ENCODE results near the gene PNPLA2.

The PNPLA2 gene

DNA sequence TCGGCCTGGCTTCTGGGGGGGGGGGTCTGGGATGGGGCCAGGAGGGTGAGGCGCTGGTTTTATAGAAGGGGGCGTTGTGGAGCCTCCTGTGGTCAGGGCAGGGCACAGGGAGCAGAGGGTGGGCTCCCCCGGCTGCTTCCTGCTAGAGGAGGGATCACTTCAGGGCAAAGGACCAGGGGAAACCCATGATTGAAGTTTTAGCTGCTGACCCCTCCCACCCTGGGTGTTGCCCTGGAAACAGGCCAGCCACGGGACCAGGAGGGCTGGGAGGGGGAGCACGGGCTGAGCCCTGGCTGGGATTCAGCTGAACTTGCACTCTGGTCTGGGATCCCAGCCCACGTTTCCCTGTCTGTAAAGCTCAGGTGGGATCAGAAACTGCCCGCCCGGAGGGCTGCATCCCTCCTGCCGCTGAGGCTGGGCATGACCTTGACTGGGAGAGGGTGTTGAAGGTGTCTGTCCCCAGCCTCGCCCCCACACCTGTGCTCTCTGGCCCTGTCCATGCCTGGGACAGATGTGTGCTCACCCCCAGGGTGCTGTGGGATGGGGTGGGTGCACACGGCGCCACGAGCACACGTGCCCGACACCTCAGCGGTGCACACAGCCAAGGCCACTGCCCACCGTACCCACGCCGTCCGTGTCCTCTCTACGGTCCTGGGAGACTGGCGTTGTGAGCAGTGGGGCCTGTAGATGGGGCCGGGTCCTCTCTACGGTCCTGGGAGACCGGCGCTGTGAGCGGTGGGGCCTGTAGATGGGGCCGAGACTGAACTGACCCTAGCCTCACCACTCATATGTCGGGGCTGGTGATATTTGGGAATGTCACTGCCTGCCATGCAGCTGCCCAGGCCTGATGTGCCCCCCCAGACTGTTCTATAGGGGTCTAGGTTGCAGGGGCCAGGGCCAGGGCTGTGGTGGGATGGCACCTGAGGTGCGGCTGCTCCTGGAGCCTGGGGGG lies 26.3 kb downstream of the PNPLA2 start:
- DNase-seq (ENCODE audit: low read depth): peak; percentile 49

DNA sequence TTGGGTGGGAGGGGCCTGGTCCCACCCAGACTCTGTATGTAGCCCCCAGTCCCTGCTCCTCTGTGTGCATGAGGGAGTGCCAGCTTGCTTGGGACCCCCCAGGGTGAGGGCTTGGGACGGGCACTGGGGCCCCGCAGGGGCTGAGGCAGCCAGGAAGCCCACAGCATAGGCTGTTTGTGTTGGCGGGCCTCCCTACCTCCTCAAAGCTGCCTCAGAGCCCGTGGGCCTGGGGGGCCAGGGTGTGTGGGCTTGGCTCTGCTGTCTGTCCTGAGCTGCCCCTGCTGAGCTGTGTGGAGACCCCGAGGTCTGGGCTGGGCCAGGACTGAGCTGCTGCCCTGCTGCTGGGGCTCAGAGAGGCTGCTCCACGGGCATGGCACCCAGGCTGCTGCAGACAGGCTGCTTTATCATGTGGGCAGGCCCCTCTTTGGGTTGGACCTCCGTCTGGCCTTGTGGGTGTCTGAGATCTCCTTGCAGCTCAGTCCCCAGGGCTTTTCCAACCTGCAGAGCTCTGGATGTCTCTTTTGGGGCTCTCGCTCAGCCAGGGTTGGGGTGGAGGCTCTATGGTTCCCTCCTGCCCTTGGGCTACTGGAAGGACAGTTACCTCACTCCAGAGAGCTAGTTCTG lies 27.3 kb downstream of the PNPLA2 start:
- DNase-seq (ENCODE audit: low read depth): no peak

DNA sequence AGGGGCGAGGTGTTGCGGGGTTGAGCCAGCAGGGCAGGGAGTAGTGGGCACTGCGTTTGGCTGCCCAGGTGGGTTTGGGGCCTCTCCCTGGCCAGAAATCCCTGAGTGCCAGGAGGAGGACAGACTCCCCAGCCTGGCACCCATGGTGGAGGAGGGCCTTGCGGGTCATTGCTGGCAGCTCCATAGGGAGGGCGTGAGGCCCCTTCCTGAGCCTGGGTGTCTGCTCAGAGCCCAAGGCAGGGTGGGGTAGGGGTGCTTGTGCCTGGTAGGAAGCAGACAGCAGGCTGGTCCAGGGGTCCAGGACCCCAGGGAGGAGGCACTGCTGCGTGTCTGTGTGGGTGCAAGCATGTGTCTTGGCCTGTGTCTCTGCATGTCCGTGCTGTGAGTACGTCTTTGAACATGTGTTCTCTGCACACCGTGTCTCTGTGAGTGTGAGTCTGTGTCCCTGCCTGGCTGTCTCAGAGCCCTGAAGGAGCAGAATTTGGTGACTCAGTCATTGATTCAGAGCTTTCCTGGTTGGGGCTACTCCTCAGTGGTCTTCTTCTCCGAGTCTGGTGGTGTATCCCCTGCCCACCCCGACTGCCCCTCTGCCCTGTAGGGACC lies 27.9 kb downstream of the PNPLA2 start:
- DNase-seq (ENCODE audit: low read depth): no peak

GRCh38 chr11:847876-848275 lies 29.2 kb downstream of the PNPLA2 start:
- DNase-seq (ENCODE audit: low read depth): no peak

- DNase-seq (ENCODE audit: low read depth): no peak
Observed at GRCh38 chr11:848380-848931, 29.7 kb downstream of the PNPLA2 start.

DNA sequence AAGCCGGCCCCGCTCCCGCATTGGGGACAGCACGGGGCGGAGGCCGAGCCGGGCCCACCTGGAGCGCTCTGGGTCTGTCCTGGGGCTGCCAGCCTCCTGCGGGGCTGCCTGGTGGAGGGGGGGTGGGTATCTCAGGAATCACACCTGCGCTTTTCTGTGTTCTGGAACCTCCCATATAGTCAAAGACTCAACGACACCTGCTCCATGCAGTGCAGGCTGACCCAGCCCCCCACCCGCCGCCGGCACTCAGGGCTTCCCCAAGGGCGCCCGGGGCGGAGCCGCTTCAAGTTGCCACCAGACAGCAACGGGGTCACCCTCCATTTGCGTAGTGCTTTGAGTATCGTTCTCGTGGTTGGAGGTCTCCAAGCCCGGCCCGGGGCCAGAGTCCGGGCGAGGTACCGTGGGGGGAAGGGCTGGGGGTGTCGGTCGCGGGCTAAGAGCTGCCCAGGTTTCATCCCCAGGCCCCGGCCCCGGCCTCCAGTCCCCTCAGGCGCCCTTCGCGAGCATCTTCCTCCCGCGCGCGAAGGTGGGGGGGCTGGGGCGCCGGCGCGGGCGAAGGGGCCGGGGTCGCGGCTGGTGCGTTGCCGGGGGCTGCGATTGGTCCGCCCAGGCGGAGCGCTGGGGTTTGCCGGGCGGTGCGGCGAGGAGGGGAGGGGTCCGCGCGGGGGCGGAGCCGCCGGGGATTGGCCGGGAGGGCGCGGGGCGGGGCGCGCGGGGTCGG lies 30.6 kb downstream of the PNPLA2 start:
- no peak for DNase-seq (ENCODE audit: low read depth)

- DNase-seq (ENCODE audit: low read depth): no peak
Observed at GRCh38 chr11:849951-850774, 31.4 kb downstream of the PNPLA2 start.

DNA sequence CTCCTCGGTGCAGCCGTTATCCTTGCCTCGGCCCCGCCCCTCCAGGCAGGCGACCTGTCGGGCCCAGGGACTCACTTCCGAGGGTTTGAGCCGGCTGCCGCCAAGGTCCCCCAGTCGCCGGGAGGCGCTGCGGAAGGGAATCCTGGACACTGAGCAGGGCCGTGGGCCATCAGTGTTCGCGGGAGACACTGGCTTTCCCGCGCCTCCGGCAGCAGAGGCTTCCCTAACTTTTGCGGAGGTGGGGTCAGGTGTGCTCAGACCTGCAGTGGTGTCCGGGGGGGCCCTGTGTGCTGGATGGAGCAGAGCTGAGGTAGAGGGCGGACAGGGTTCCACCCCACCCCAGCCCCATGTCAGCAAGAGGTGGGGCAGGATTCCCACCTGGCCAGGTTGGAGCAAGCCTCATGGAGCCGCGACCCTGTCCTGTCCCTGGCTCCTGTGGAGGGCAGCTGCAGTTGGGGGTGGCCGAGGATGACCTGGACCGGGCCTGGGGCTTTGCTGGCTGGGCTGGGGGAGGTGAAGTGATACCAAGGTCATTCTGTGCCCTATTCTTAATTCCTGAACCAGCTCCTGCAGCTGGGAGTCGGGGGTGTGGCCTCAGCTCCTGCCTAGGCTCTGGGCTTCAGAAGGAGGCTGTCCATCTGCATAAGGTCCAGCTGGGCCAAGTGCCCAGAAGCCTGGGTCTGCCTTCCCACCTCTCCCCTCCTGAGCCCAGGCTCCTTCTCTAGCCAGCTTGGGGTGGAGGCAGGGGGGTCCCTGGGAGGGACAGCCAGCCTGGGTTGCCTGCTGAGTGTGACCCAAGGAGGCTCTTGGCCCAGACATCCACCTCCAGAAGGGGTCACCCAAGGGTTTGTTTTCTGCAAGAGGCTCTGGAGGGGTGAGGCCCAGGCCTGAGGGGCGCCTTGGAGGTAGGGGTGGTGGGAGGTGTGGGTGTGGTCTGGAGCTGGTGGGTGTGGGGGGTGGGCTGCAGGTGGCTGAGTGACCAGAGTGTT lies 32.4 kb downstream of the PNPLA2 start:
- no peak for DNase-seq (ENCODE audit: low read depth)

DNA sequence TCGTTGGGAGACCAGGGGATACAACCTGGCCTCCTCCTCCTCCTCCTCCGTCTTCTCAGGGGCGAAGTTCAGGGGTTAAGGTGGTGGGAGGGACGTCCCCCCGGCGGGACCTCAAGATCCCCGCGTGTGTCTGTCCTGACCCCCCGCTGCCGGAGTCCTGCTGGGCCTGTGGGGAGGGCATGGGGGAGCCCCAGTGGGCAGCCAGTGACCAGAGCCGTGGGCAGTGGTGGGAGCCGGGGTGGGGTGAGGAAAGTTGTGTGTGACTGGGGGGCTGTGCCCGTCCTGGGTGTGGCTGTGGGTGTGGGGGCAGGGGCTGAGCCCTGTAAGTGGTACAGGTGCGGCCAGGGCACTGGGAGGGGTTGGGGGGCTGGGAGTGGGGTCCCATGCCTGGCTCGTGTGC lies 34.0 kb downstream of the PNPLA2 start:
- no peak for DNase-seq (ENCODE audit: low read depth)

- DNase-seq (ENCODE audit: low read depth): no peak
Observed at GRCh38 chr11:853682-854448, 35.2 kb downstream of the PNPLA2 start.

GRCh38 chr11:854601-855329 lies 36.1 kb downstream of the PNPLA2 start:
- no peak for DNase-seq (ENCODE audit: low read depth)

DNA sequence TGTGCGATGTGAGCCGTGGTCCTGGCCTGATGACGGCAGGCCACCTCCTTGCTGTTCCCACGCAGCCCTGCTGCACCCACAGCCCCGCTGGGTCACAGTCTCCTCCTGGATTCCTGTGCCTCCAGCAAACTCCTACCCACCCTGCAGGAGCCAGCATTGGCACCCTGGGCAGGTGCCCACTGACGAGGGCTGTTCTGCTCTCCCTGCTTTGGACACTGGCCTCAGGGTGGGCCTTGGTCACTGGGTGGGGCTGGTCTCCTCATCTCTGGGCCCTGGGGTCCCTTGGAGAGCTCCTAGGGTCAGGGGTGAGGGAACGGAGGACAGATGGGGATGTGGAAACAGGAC lies 36.6 kb downstream of the PNPLA2 start:
- DNase-seq (ENCODE audit: low read depth): no peak

GRCh38 chr11:855796-856195 lies 37.1 kb downstream of the PNPLA2 start:
- DNase-seq (ENCODE audit: low read depth): no peak

GRCh38 chr11:856397-856796 lies 37.7 kb downstream of the PNPLA2 start:
- DNase-seq (ENCODE audit: low read depth): no peak

DNA sequence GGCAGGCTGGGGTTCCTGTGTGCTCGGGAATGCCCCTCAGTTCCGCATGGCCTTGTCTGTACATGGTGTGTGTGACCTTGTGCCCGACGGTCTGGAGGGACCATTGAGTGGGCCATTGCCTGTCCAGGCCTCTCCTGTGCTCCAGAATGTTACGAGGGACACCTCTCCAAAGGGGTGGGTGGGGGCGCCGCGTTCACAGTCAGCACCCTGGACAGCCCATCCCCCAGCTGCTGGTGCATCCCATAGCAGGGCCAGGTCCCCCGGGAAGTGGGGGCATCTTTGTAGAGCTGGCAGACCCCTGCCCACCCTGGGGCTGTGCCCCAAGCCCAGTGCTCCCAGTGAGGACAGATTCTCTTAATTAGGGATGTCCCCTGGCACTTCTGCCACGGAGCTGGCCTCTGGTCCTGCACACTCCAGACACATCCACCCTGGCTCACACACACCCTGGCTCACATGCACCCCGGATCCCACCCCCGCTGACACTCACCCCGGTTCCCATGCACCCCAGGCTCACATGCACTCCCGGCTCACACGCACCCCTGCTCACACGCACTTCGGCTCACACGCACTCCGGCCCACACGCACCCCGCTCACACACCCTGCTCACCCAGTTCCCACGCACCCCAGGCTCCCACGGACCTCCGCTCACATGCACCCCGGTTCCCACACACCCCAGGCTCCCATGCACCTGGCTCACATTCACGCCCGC lies 39.5 kb downstream of the PNPLA2 start:
- no peak for DNase-seq (ENCODE audit: low read depth)

- no peak for DNase-seq (ENCODE audit: low read depth)
Observed at GRCh38 chr11:858762-859339, 40.1 kb downstream of the PNPLA2 start.

- DNase-seq (ENCODE audit: low read depth): no peak
Observed at GRCh38 chr11:859394-860131, 40.8 kb downstream of the PNPLA2 start.

Data from HS-5 (cell line).